HG02981 (cell line): ENCODE data around the gene CLPTM1.
A peak's percentile ranks its signal among the peaks of the same experiment; 100 is the strongest.
"Not testable (repeated sequence)": the region's sequence is repeated elsewhere in the genome, so short reads cannot be mapped to it uniquely, and the experiment has no call there.

Source experiments
- ATAC-seq: cut with Tn5 transposase; IDR thresholded peaks from one replicate; pipeline ENCODE4 v1.9.1; 2021; ENCODE audit warnings: mild to moderate bottlenecking, moderate library complexity; ENCODE audit not compliant: unreplicated experiment

Gene CLPTM1

GRCh38 chr19:44954649-44955504 lies at the start of gene CLPTM1:
Gene CLPTM1 (plus strand): TSS chr19:44955380. CDS start chr19:44955396, 16 bp downstream.
- ATAC-seq, result peak; percentile 70

GRCh38 chr19:44905437-44906160 lies 49.6 kb upstream of the CLPTM1 start, which contains the start of gene APOE:
Gene APOE (plus strand): TSS chr19:44905796. CDS start chr19:44906625, 829 bp downstream.
- no peak for ATAC-seq

- ATAC-seq, result no peak
These were observed 47.6 kb upstream of the CLPTM1 start for GRCh38 chr19:44907613-44908012.

GRCh38 chr19:44908074-44908835 lies 46.9 kb upstream of the CLPTM1 start:
- no peak for ATAC-seq

GRCh38 chr19:44908836-44909261 lies 46.3 kb upstream of the CLPTM1 start:
- ATAC-seq, result no peak

GRCh38 chr19:44909775-44910174 lies 45.4 kb upstream of the CLPTM1 start:
- no peak for ATAC-seq

- not testable (repeated sequence) for ATAC-seq
These were observed 43.3 kb upstream of the CLPTM1 start for GRCh38 chr19:44911896-44912295.

- no peak for ATAC-seq
These were observed 42.3 kb upstream of the CLPTM1 start for GRCh38 chr19:44912854-44913253.

GRCh38 chr19:44913512-44914432 lies 41.4 kb upstream of the CLPTM1 start:
- not testable (repeated sequence) for ATAC-seq

GRCh38 chr19:44914433-44915206 lies 40.6 kb upstream of the CLPTM1 start, which contains the start of gene APOC1:
Gene APOC1 (plus strand): TSS chr19:44914608. CDS start chr19:44914892, 284 bp downstream.
- peak; percentile 89 for ATAC-seq

- no peak for ATAC-seq
These were observed 30.9 kb upstream of the CLPTM1 start for GRCh38 chr19:44924243-44924725.

GRCh38 chr19:44925114-44925891 lies 29.9 kb upstream of the CLPTM1 start:
- ATAC-seq, result no peak

- ATAC-seq, result not testable (repeated sequence)
These were observed 28.7 kb upstream of the CLPTM1 start for GRCh38 chr19:44926245-44927077.

- ATAC-seq, result no peak
These were observed 27.4 kb upstream of the CLPTM1 start for GRCh38 chr19:44927746-44928145.

GRCh38 chr19:44930088-44930487 lies 25.1 kb upstream of the CLPTM1 start:
- no peak for ATAC-seq

- ATAC-seq, result no peak
These were observed 23.6 kb upstream of the CLPTM1 start for GRCh38 chr19:44931541-44931940.

- ATAC-seq, result no peak
These were observed 15.5 kb upstream of the CLPTM1 start for GRCh38 chr19:44939668-44940067.
